Measurements from ENCODE around the gene FCHSD1.
A peak's percentile ranks its signal among the peaks of the same experiment; 100 is the strongest.

Gene FCHSD1

GRCh38 chr5:141633871-141634561 lies 17.2 kb downstream of the FCHSD1 start:
- DNase-seq (ENCODE audit: low read depth in 1 of 2, low spot score in 1 of 2): no peak
- TF ChIP-seq SPI1 (IDR thresholded peaks at IDR 0.05; ENCODE audit: borderline replicate concordance, low read depth): 0 out of 2 replicates have a peak, but pooled peaks have one; percentile 18
- no peak for TF ChIP-seq GABPA (IDR thresholded peaks at IDR 0.05; ENCODE audit: low read depth)
- Histone ChIP-seq H3K27ac (replicated peaks) (no peak overlapping the region), H3K4me3 (replicated peaks; ENCODE audit: insufficient read depth, low read length) (no peak overlapping the region), H3K27me3 (ENCODE audit: insufficient read depth, poor library complexity, severe bottlenecking) (no peaks in the 10 kb centered on the region)

GRCh38 chr5:141632650-141633049 lies 18.6 kb downstream of the FCHSD1 start:
- Histone ChIP-seq H3K27me3 (ENCODE audit: insufficient read depth, poor library complexity, severe bottlenecking) (no peaks in the 10 kb centered on the region), H3K4me3 (replicated peaks; ENCODE audit: insufficient read depth, low read length) (no peak overlapping the region), H3K27ac (replicated peaks) (no peak overlapping the region)
- no peak for TF ChIP-seq SPI1 (IDR thresholded peaks at IDR 0.05; ENCODE audit: borderline replicate concordance, low read depth)
- no peak for TF ChIP-seq POLR2AphosphoS5 (IDR thresholded peaks at IDR 0.05; ENCODE audit: low read depth)
- no peak for TF ChIP-seq GABPA (IDR thresholded peaks at IDR 0.05; ENCODE audit: low read depth)
- no peak for TF ChIP-seq CTCF (IDR thresholded peaks at IDR 0.05; ENCODE audit: insufficient read depth, low read length)
- TF ChIP-seq REST (IDR thresholded peaks at IDR 0.05; ENCODE audit: insufficient replicate concordance, low read depth): no peak
- no peak for DNase-seq (ENCODE audit: low read depth in 1 of 2, low spot score in 1 of 2)

GRCh38 chr5:141630570-141631140 lies 20.6 kb downstream of the FCHSD1 start:
- DNase-seq (ENCODE audit: low read depth in 1 of 2, low spot score in 1 of 2): no peak
- Histone ChIP-seq H3K27me3 (ENCODE audit: insufficient read depth, poor library complexity, severe bottlenecking) (no peaks in the 10 kb centered on the region), H3K27ac (replicated peaks) (no peak overlapping the region), H3K4me3 (replicated peaks; ENCODE audit: insufficient read depth, low read length) (no peak overlapping the region)
- TF ChIP-seq SPI1 (IDR thresholded peaks at IDR 0.05; ENCODE audit: borderline replicate concordance, low read depth) (no peak), GABPA (IDR thresholded peaks at IDR 0.05; ENCODE audit: low read depth) (no peak), REST (IDR thresholded peaks at IDR 0.05; ENCODE audit: insufficient replicate concordance, low read depth) (no peak), CTCF (IDR thresholded peaks at IDR 0.05; ENCODE audit: insufficient read depth, low read length) (no peak), POLR2AphosphoS5 (IDR thresholded peaks at IDR 0.05; ENCODE audit: low read depth) (no peak)

GRCh38 chr5:141628175-141628788 lies 22.9 kb downstream of the FCHSD1 start:
- TF ChIP-seq REST (IDR thresholded peaks at IDR 0.05; ENCODE audit: insufficient replicate concordance, low read depth) (no peak), SPI1 (IDR thresholded peaks at IDR 0.05; ENCODE audit: borderline replicate concordance, low read depth) (no peak), GABPA (IDR thresholded peaks at IDR 0.05; ENCODE audit: low read depth) (no peak), POLR2AphosphoS5 (IDR thresholded peaks at IDR 0.05; ENCODE audit: low read depth) (no peak), CTCF (IDR thresholded peaks at IDR 0.05; ENCODE audit: insufficient read depth, low read length) (no peak)
- no peak for DNase-seq (ENCODE audit: low read depth in 1 of 2, low spot score in 1 of 2)
- no peaks in the 10 kb centered on the region for H3K27me3 ChIP-seq (ENCODE audit: insufficient read depth, poor library complexity, severe bottlenecking)
- no peak overlapping the region for H3K4me3 ChIP-seq (replicated peaks; ENCODE audit: insufficient read depth, low read length)
- H3K27ac ChIP-seq (replicated peaks): no peak overlapping the region
